ENCODE measurements around the gene CDKAL1. TPM values are rescaled to one million over a fixed set of nuclear protein-coding genes. Genes with fewer than 3 reads are reported as not detected.

The CDKAL1 gene
- total and polyA plus RNA-seq, 9 of the 15 experiments (the other 6 are each of a cell fraction or from before 2014, with no cell fraction given), result 11.2 to 36.3 (median 20.1) TPM

GRCh38 chr6:20673458-20673857 lies 139.2 kb downstream of the CDKAL1 start (continued):
- TF ChIP-seq HINFP (tag; conservative IDR thresholded peaks at IDR 0.05; ENCODE audit: low read depth) (no peak), PKNOX1 (IDR thresholded peaks at IDR 0.05) (no peak), FOXK1 (CRISPR knock-in tag; IDR thresholded peaks at IDR 0.05; ENCODE audit: borderline replicate concordance) (no peak), FOXJ3 (CRISPR knock-in tag; IDR thresholded peaks at IDR 0.05) (no peak), CHAMP1 (IDR thresholded peaks at IDR 0.05) (peak; percentile 71; the same call in 1 of the 2 replicates), MCM3 (IDR thresholded peaks at IDR 0.05) (no peak), ZNF584 (CRISPR knock-in tag; IDR thresholded peaks at IDR 0.05; ENCODE audit: low read depth) (no peak), MBD1 (CRISPR knock-in tag; IDR thresholded peaks at IDR 0.05) (no peak), SMAD3 (CRISPR knock-in tag; conservative IDR thresholded peaks at IDR 0.05) (no peak), ZNF766 (CRISPR knock-in tag; conservative IDR thresholded peaks at IDR 0.05) (0 out of 2 replicates have a peak, but pooled peaks have one; percentile 28)

Data from K562 (cell line).